NCI-H226 (cell line): ENCODE results near the gene TOMM6.

Experiments used
- DNase-seq: peaks from one replicate; pipeline ENCODE4 v3.0.0-alpha.2; 2015

The TOMM6 gene

GRCh38 chr6:41787219-41787917 is at the start of gene TOMM6:
TOMM6 (plus strand) TSS chr6:41787694; CDS start chr6:41787698, 4 bp downstream.
- peak; percentile 88 for DNase-seq

- DNase-seq, result peak; percentile 57
These were observed 48.5 kb upstream of the TOMM6 start for GRCh38 chr6:41739041-41739440.

GRCh38 chr6:41740366-41741162 is 46.9 kb upstream of the TOMM6 start:
- DNase-seq, result no peak

- peak; percentile 27 for DNase-seq
These were observed 45.6 kb upstream of the TOMM6 start for GRCh38 chr6:41741625-41742490.

GRCh38 chr6:41743406-41744235 is 43.9 kb upstream of the TOMM6 start:
- no peak for DNase-seq

- no peak for DNase-seq
These were observed 43.2 kb upstream of the TOMM6 start for GRCh38 chr6:41744236-41744787.

GRCh38 chr6:41746107-41746506 is 41.4 kb upstream of the TOMM6 start:
- no peak for DNase-seq

GRCh38 chr6:41747256-41748101 is 40.0 kb upstream of the TOMM6 start, which contains the start of gene PGC:
PGC (minus strand) TSS chr6:41747397; CDS start chr6:41747334, 63 bp downstream.
- DNase-seq, result no peak

GRCh38 chr6:41748102-41748477 is 39.4 kb upstream of the TOMM6 start:
- no peak for DNase-seq

GRCh38 chr6:41748542-41748941 is 39.0 kb upstream of the TOMM6 start:
- no peak for DNase-seq

- no peak for DNase-seq
These were observed 37.1 kb upstream of the TOMM6 start for GRCh38 chr6:41750374-41750773.

- DNase-seq, result no peak
These were observed 31.6 kb upstream of the TOMM6 start for GRCh38 chr6:41755895-41756294.

GRCh38 chr6:41756354-41756753 is 31.1 kb upstream of the TOMM6 start:
- no peak for DNase-seq

GRCh38 chr6:41757271-41757670 is 30.2 kb upstream of the TOMM6 start:
- no peak for DNase-seq

GRCh38 chr6:41757931-41758640 is 29.4 kb upstream of the TOMM6 start:
- DNase-seq, result peak; percentile 45

- no peak for DNase-seq
These were observed 28.9 kb upstream of the TOMM6 start for GRCh38 chr6:41758641-41759035.

GRCh38 chr6:41759106-41759904 is 28.2 kb upstream of the TOMM6 start:
- no peak for DNase-seq

GRCh38 chr6:41759905-41760579 is 27.5 kb upstream of the TOMM6 start:
- no peak for DNase-seq

- no peak for DNase-seq
These were observed 24.0 kb upstream of the TOMM6 start for GRCh38 chr6:41763470-41763869.
